Activated B cell treated with CpG ODN at 0.5 μM for 24 hours (primary cell): ENCODE results near the gene ZNF597. TPM values are rescaled to one million over a fixed set of nuclear protein-coding genes. Genes with fewer than 3 reads are reported as not detected.

Experiments used
- ATAC-seq: fragments of 200-7000 bp; cut with Tn5 transposase; one replicate; pipeline ENCODE4 v1.10.0; 2021; ENCODE audit warnings: low read depth, mild to moderate bottlenecking, moderate library complexity
- CTCF ChIA-PET: fragments of 350-600 bp; sonication (Branson Sonifier 250); formaldehyde crosslinking; loops from one replicate; lab custom pipeline; 2021; ENCODE audit warnings: antibody characterized with exemption; lab: Charles Lee
- POLR2A ChIA-PET: fragments of 350-600 bp; sonication (Branson Sonifier 250); formaldehyde crosslinking; loops from one replicate; lab custom pipeline; 2021; ENCODE audit warnings: antibody characterized with exemption; lab: Charles Lee
- DNase-seq: peaks from one replicate; pipeline ENCODE4 v3.0.0; 2022
- H3K27ac Mint-ChIP-seq: one replicate; pipeline ENCODE4 v1.8.0; 2020; ENCODE audit warnings: mixed read lengths
- H3K27me3 Mint-ChIP-seq: one replicate; pipeline ENCODE4 v1.8.0; 2021; ENCODE audit warnings: mixed read lengths
- H3K36me3 Mint-ChIP-seq: one replicate; pipeline ENCODE4 v1.8.0; 2021; ENCODE audit warnings: low read depth, mixed read lengths
- H3K4me1 Mint-ChIP-seq: one replicate; pipeline ENCODE4 v1.8.0; 2021; ENCODE audit warnings: mixed read lengths
- H3K4me3 Mint-ChIP-seq: one replicate; pipeline ENCODE4 v1.8.0; 2020; ENCODE audit warnings: mild to moderate bottlenecking, mixed read lengths
- H3K9me3 Mint-ChIP-seq: one replicate; pipeline ENCODE4 v1.8.0; 2020; ENCODE audit warnings: mixed read lengths
- CTCF ChIP-seq: fragments of 200-600 bp; IDR thresholded peaks from one replicate; pipeline ENCODE4 v1.8.0; 2022; ENCODE audit warnings: antibody characterized with exemption, mild to moderate bottlenecking
- intact Hi-C: fragments of 100-400 bp; cut with micrococcal nuclease; formaldehyde crosslinking; loops from one replicate; pipeline ENCODE4 v1.15.1; 2024
- total RNA-seq: library from RNA; stranded (reverse); gene quantifications from 2 replicates; pipeline ENCODE4 v1.2.3, GENCODE V29; 2022

ZNF597 gene
- total RNA-seq, 1 donor from 2014 or later = 4.2 TPM

DNA sequence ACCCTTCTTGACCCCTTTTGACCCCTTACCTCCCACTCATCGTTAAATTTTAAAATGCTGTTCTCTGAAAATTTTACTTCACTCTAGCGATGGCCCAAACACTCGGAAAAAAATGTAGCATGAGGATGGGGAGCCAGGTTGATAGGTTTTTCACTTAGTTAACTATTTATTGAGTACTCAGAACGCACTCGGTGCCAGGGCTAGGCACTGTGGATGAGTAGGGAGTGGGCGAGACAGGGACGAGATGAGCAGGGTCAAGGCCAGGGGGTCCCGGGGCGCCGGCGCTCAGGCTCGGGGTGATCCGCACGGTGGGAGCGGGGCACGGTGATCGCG is 42.9 kb downstream of the ZNF597 start:
- TF ChIP-seq CTCF = no peak
- DNase-seq = no peak

GRCh38 chr16:3389663-3390338 is 53.5 kb downstream of the ZNF597 start:
- DNase-seq = no peak
- H3K4me1 Mint-ChIP-seq = peaks cover 13% of the 10 kb centered on the region
- intact Hi-C loops = no loop called here
- no peak overlapping the region for H3K4me3 Mint-ChIP-seq
- no peak for ATAC-seq
- no peak for TF ChIP-seq CTCF
- no peaks in the 10 kb centered on the region for H3K27me3 Mint-ChIP-seq
- ChIA-PET CTCF (no interaction called here), POLR2A (no interaction called here)
- H3K27ac Mint-ChIP-seq = no peak overlapping the region
- H3K36me3 Mint-ChIP-seq = peaks cover 85% of the 10 kb centered on the region
- H3K9me3 Mint-ChIP-seq = peaks cover 26% of the 10 kb centered on the region

More for the DNA sequence above, 42.9 kb downstream of the ZNF597 start:
- ATAC-seq = no peak
- intact Hi-C loops = loop anchor here (2.0 kb wide), 3 partner anchors 36 to 242 kb away; partner anchors contain the start of genes NAA60 and ZNF597
- POLR2A ChIA-PET = interaction anchor here (0.6 to 2.5 kb wide), 18 partner anchors 34 to 853 kb away, joined by 3 to 30 read pairs (median 6); partner anchors contain the start of genes NAA60, TIGD7, TRAP1 and ZNF200
- peaks cover under 1% of the 10 kb centered on the region for H3K9me3 Mint-ChIP-seq
- peaks cover 46% of the 10 kb centered on the region for H3K4me1 Mint-ChIP-seq
- no peaks in the 10 kb centered on the region for H3K27me3 Mint-ChIP-seq
- CTCF ChIA-PET = interaction anchor here (0.9 to 1.5 kb wide), 3 partner anchors 57 to 118 kb away, joined by 3 to 6 read pairs (median 4); no protein-coding TSS in a partner anchor
- H3K4me3 Mint-ChIP-seq = peak overlapping the region; percentile 87
- H3K27ac Mint-ChIP-seq = peak overlapping the region; percentile 74
- peaks cover 54% of the 10 kb centered on the region for H3K36me3 Mint-ChIP-seq

- Mint-ChIP-seq H3K36me3 (peaks cover 86% of the 10 kb centered on the region), H3K27me3 (no peaks in the 10 kb centered on the region), H3K4me1 (peaks cover 8% of the 10 kb centered on the region), H3K9me3 (peaks cover 31% of the 10 kb centered on the region), H3K4me3 (no peak overlapping the region), H3K27ac (no peak overlapping the region)
- no peak for TF ChIP-seq CTCF
- no peak for DNase-seq
- no peak for ATAC-seq
- intact Hi-C loops = no loop called here
- CTCF ChIA-PET = no interaction called here
- POLR2A ChIA-PET = no interaction called here
Observed at GRCh38 chr16:3388325-3388724, 55.0 kb downstream of the ZNF597 start.

DNA sequence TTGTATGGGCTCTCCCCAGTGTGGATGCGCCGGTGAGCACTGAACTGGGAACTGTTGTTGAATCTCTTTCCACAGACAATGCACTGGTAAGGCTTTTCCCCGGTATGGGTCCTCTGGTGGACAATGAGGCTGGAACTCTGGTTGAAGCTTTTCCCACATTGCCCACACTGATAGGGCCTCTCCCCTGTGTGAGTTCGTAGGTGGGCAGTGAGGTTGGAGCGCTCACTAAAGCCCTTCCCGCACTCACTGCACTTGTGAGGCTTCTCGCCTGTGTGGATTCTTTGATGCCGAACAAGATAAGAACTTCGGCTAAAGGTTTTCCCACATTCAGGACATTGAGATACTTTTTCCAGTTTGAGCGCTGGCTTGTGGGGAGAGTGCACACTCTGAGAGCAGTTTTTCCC is 60.3 kb downstream of the ZNF597 start:
- DNase-seq (no peak), ATAC-seq (no peak)
- ChIA-PET POLR2A (interaction anchor here (0.6 kb wide), 1 partner anchor 118 kb away, joined by 3 read pairs; no protein-coding TSS in a partner anchor), CTCF (no interaction called here)
- H3K27ac Mint-ChIP-seq = no peak overlapping the region
- peaks cover 88% of the 10 kb centered on the region for H3K36me3 Mint-ChIP-seq
- no peak for TF ChIP-seq CTCF
- no peak overlapping the region for H3K4me3 Mint-ChIP-seq
- H3K27me3 Mint-ChIP-seq = no peaks in the 10 kb centered on the region
- H3K4me1 Mint-ChIP-seq = no peaks in the 10 kb centered on the region
- peaks cover 49% of the 10 kb centered on the region for H3K9me3 Mint-ChIP-seq
- intact Hi-C loops = no loop called here

Other genes with a start within 250 kb of the ZNF597 start
- 13.6 and 15.1 TPM in 2 replicates for gene ZNF200, start 208.3 kb downstream of the ZNF597 start, total RNA-seq
- gene MEFV, start 186.9 kb downstream of the ZNF597 start, total RNA-seq = not detected in 2 replicates
- gene ZNF263, start 160.0 kb downstream of the ZNF597 start, total RNA-seq = 42.7 and 42.9 TPM in 2 replicates
- gene TIGD7, start 138.1 kb downstream of the ZNF597 start, total RNA-seq = 6.7 and 11.0 TPM in 2 replicates
- gene ZNF75A, start 138.0 kb downstream of the ZNF597 start, total RNA-seq = 84.0 and 97.9 TPM in 2 replicates
- gene OR2C1, start 87.6 kb downstream of the ZNF597 start, total RNA-seq = 0.80 and 0.81 TPM in 2 replicates
- gene ZSCAN32, start 42.5 kb downstream of the ZNF597 start, total RNA-seq = 21.6 and 21.7 TPM in 2 replicates
- 9.0 and 10.4 TPM in 2 replicates for gene ZNF174, start 42.3 kb downstream of the ZNF597 start, total RNA-seq
- gene NAA60, start 176 bp upstream of the ZNF597 start, total RNA-seq = 44.1 and 48.0 TPM in 2 replicates
- gene C16orf90, start 52.0 kb upstream of the ZNF597 start, total RNA-seq = not detected in 2 replicates
- gene CLUAP1, start 57.5 kb upstream of the ZNF597 start, total RNA-seq = 8.5 and 10.5 TPM in 2 replicates
- gene NLRC3, start 133.9 kb upstream of the ZNF597 start, total RNA-seq = 18.5 and 22.2 TPM in 2 replicates
- gene SLX4, start 168.1 kb upstream of the ZNF597 start, total RNA-seq = 11.4 and 13.0 TPM in 2 replicates
- 25.6 and 28.5 TPM in 2 replicates for gene DNASE1, start 211.2 kb upstream of the ZNF597 start, total RNA-seq